Activated naive CD4-positive, alpha-beta T cell treated with anti-CD3 and anti-CD28 coated beads, Interleukin-2, amount 10 ng/mL, durations not matched to agents 7 days and 5 days (primary cell): ENCODE measurements around the gene PARD3B.

ENCODE experiments used
- CTCF ChIA-PET: fragments of 350-600 bp; sonication (Branson Sonifier 250); formaldehyde crosslinking; loops from one replicate; lab custom pipeline; 2021; ENCODE audit warnings: antibody characterized with exemption; lab: Charles Lee
- DNase-seq: peaks from one replicate; pipeline ENCODE4 v3.0.0-alpha.2; 2020
- H3K27ac Mint-ChIP-seq: one replicate; pipeline ENCODE4 v1.8.0; 2021; ENCODE audit warnings: mild to moderate bottlenecking, moderate library complexity, mixed read lengths
- H3K27me3 Mint-ChIP-seq: one replicate; pipeline ENCODE4 v1.8.0; 2021; ENCODE audit warnings: mild to moderate bottlenecking, mixed read lengths
- H3K36me3 Mint-ChIP-seq: one replicate; pipeline ENCODE4 v1.8.0; 2021; ENCODE audit warnings: mixed read lengths
- H3K4me1 Mint-ChIP-seq: one replicate; pipeline ENCODE4 v1.8.0; 2021; ENCODE audit warnings: mixed read lengths
- H3K4me3 Mint-ChIP-seq: one replicate; pipeline ENCODE4 v1.8.0; 2021; ENCODE audit warnings: mild to moderate bottlenecking, moderate library complexity, mixed read lengths
- H3K9me3 Mint-ChIP-seq: one replicate; pipeline ENCODE4 v1.8.0; 2021; ENCODE audit warnings: mixed read lengths

Gene PARD3B

DNA sequence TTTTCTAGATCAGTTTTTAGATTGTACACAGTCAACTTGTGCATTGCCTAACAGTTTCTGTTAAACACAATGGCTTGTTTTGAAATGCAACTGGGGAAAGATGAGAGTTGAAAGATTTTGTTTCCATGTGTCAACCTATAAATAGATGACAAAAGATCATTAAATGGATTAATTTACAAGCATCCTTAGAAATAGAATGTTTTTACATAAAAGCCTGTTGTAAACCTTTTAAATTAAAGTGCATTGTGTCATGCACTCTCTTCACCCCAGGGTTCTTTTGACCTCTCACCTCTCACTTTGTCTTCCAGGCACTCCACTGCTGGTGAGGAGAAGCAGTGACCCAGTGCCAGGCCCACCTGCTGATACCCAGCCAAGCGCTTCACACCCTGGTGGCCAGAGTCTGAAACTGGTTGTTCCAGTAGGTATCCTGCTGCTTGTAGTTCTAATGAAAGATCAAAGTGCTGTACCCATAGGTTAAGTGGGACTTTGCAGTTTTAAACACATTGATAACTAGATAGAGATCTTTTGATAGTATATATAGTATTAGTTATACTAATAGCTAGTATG is 502.1 kb downstream of the PARD3B start:
- Mint-ChIP-seq H3K4me1 (peaks cover 14% of the 10 kb centered on the region), H3K4me3 (no peak overlapping the region), H3K27ac (no peak overlapping the region), H3K9me3 (peaks cover 30% of the 10 kb centered on the region), H3K36me3 (peaks cover 21% of the 10 kb centered on the region), H3K27me3 (no peaks in the 10 kb centered on the region)
- DNase-seq = no peak
- CTCF ChIA-PET = interaction anchor here (0.7 to 1.2 kb wide), 2 partner anchors 156 to 176 kb away, joined by 3 to 4 read pairs; no protein-coding TSS in a partner anchor

DNA sequence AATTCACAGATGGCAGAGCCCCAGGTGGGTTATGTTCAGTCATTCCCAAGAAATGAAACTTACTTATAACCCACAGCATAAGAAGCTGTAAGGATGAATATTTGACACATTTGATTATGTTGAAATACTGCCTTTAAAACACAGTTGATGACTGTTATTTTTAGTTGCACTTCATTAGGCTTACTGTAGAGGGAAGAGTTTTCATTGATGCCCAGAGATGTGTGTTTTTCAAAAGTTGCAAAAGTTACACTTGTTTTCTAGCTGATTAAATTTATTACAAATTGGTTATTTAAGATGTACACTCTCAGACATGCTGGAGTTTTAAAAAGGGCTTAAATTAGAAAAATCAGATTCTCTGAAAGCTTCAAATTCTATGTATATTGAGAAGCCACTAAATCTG is 506.1 kb downstream of the PARD3B start:
- Mint-ChIP-seq H3K27me3 (no peaks in the 10 kb centered on the region), H3K9me3 (peaks cover 25% of the 10 kb centered on the region), H3K36me3 (peaks cover 28% of the 10 kb centered on the region), H3K27ac (no peak overlapping the region), H3K4me1 (peaks cover 40% of the 10 kb centered on the region), H3K4me3 (no peak overlapping the region)
- CTCF ChIA-PET = no interaction called here
- no peak for DNase-seq

DNA sequence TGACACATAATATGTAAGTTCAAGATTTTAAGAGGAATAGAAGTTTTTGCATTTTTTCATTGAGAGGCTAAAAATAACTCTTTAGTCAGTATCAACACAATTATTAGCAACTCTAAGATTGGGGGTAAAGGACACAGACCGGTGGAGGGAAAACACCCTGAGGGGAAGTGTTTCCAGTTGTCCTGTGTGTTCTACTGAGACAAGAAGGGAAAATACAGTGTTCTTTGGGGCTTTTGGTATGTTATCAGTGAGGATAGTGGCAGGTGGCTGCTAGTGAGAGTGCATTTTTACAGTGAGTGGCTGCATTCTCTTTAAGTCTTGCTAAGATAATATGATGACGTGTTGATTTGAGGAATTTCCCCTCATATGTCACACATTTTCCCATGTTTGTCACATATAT is 507.5 kb downstream of the PARD3B start:
- DNase-seq = no peak
- H3K27ac Mint-ChIP-seq = no peak overlapping the region
- CTCF ChIA-PET = no interaction called here

DNA sequence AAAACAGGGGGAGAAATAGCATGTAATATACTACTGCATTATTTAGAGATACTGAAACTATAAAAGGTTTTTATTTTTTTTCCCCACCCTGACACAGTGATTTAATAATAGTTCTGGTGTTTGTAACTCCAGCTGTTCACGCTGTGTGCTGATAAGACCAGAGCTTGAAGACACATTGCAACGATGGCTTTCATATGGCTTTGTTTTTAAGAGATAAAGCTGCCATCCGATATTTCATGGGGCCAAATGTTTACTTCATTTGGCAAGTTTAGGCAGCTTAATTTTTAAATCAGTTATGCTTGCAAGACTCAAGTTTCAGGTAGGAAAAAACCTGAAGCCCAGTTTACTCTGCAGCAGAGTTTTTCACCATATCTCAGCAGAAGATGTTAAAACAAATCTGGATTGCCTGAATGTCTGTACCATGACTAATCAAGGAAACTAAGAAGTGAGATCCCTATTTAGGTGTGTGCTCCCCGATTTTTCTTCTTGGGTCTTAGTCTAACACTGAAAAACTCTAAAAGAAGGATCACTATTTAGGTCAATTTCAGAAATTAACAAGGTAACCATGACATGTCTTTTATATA is 508.6 kb downstream of the PARD3B start:
- Mint-ChIP-seq H3K4me1 (peaks cover 51% of the 10 kb centered on the region), H3K27me3 (no peaks in the 10 kb centered on the region), H3K36me3 (peaks cover 31% of the 10 kb centered on the region), H3K4me3 (no peak overlapping the region), H3K9me3 (peaks cover 25% of the 10 kb centered on the region), H3K27ac (no peak overlapping the region)
- DNase-seq = no peak
- CTCF ChIA-PET = no interaction called here

More for the DNA sequence above, 507.5 kb downstream of the PARD3B start:
- H3K9me3 Mint-ChIP-seq = peaks cover 21% of the 10 kb centered on the region
- H3K4me1 Mint-ChIP-seq = peaks cover 40% of the 10 kb centered on the region
- H3K4me3 Mint-ChIP-seq = no peak overlapping the region
- peaks cover 24% of the 10 kb centered on the region for H3K36me3 Mint-ChIP-seq
- no peaks in the 10 kb centered on the region for H3K27me3 Mint-ChIP-seq

DNA sequence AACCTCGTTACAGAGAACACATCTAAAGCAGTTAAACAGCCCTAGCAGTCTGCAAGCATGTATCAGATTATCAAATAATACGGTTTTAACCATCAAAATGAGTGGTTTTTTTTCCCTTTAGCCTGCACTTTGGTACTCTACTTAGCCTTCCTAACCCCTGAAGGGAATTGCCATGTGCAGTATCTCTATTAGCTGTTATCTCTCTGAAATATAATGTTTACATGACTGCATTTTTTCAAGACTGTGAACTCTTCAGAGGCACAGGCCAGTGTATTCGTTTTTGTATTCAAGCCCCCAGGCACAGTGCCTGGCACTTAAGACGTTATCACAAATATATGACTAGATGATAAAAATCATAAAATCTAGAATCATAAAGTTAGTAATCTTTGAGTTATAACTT is 509.5 kb downstream of the PARD3B start:
- no peak overlapping the region for H3K27ac Mint-ChIP-seq
- H3K4me1 Mint-ChIP-seq = peaks cover 56% of the 10 kb centered on the region
- no peak for DNase-seq
- H3K4me3 Mint-ChIP-seq = no peak overlapping the region
- peaks cover 23% of the 10 kb centered on the region for H3K9me3 Mint-ChIP-seq
- no peaks in the 10 kb centered on the region for H3K27me3 Mint-ChIP-seq
- CTCF ChIA-PET = interaction anchor here (1.6 kb wide), 1 partner anchor 949 kb away, joined by 3 read pairs; no protein-coding TSS in a partner anchor
- peaks cover 28% of the 10 kb centered on the region for H3K36me3 Mint-ChIP-seq

DNA sequence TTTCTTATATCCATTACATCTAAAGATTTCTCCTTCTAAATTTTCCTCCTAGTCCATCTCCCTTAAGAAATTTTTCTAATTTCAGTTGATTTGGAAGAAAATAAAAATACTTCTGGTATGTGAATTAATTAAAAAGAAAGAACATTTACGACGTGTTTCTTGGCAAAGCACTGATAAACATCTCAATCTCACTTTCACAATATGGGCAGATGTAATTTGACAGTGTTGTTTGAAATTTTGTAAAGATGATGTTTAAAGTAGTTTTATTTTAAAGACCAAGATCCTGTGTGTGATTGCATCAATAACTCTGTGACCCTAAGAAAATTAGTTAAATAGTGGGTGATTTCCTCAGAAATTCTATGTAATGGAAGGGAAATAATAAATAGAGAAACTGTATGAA is 510.0 kb downstream of the PARD3B start:
- CTCF ChIA-PET = interaction anchor here (1.6 kb wide), 1 partner anchor 949 kb away, joined by 3 read pairs; no protein-coding TSS in a partner anchor
- Mint-ChIP-seq H3K4me1 (peaks cover 56% of the 10 kb centered on the region), H3K4me3 (no peak overlapping the region)

DNA sequence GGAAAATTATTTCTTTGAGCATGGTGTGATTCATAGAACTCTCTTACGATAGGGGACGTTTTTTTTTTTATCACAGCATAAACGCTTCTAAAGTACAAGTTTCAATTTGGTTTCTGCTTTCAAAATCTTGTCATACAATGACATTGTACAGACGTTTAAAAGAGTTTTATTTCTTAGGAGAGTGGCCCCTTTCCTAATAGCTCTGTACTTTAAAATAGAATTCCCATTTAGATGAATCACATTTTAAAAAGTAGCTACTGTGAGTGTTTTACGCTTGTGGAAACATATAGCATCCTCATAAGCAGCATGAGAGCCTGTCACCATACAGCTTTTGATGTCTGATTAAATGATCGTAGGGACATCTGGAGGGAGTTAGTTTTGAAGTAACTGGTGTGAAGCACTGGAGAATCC is 510.9 kb downstream of the PARD3B start:
- no peaks in the 10 kb centered on the region for H3K27me3 Mint-ChIP-seq
- H3K4me3 Mint-ChIP-seq = peak overlapping the region; percentile 56
- H3K27ac Mint-ChIP-seq = peak overlapping the region; percentile 87
- DNase-seq = no peak
- CTCF ChIA-PET = interaction anchor here (1.6 kb wide), 1 partner anchor 950 kb away, joined by 3 read pairs; no protein-coding TSS in a partner anchor
- peaks cover 31% of the 10 kb centered on the region for H3K36me3 Mint-ChIP-seq
- H3K4me1 Mint-ChIP-seq = peaks cover 52% of the 10 kb centered on the region
- H3K9me3 Mint-ChIP-seq = peaks cover 24% of the 10 kb centered on the region

More for the DNA sequence above, 510.0 kb downstream of the PARD3B start:
- H3K9me3 Mint-ChIP-seq = peaks cover 23% of the 10 kb centered on the region
- peak overlapping the region; percentile 26 for H3K27ac Mint-ChIP-seq
- H3K36me3 Mint-ChIP-seq = peaks cover 30% of the 10 kb centered on the region
- H3K27me3 Mint-ChIP-seq = no peaks in the 10 kb centered on the region
- DNase-seq = no peak

DNA sequence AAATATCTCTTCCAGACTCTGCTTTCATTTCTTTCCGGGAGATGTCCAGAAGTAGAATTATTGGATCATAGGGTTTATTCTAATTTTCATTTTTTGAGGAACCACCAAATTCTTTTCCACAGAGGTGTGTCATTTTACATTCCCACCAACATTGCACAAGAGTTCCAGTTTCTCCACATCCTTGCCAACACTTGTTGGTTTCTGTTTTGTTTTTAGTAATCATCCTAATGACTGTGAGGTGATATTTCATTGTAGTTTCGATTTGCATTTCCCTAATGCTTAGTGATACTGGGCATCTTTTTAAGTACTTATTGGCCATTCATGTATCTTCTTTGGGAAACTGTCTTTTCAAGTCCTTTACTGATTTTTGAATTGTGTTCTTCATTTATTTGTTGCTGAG is 513.1 kb downstream of the PARD3B start:
- Mint-ChIP-seq H3K36me3 (peaks cover 26% of the 10 kb centered on the region), H3K4me1 (peaks cover 40% of the 10 kb centered on the region), H3K27me3 (no peaks in the 10 kb centered on the region), H3K4me3 (no peak overlapping the region), H3K9me3 (peaks cover 24% of the 10 kb centered on the region), H3K27ac (no peak overlapping the region)
- DNase-seq = no peak
- CTCF ChIA-PET = no interaction called here

DNA sequence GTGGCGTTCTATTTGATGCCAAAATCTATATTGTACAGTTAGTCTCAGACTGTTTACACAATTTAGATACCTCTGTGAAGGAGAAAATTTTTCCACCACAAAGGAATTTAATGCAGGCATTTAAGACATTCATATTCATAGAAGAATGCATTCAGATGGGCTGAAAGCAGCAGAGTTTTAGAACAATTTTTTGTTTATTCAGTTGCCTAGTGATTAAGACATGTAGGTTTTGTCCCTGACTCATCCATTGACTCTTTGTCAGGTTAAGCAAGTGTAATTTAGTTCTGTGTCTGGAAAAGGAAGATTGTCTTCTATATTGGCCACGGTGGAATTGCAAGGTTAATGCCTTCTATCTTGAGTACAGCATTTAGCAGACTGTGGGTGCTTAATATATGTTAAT is 515.0 kb downstream of the PARD3B start:
- CTCF ChIA-PET = no interaction called here
- DNase-seq = no peak
- Mint-ChIP-seq H3K27me3 (no peaks in the 10 kb centered on the region), H3K4me1 (peaks cover 34% of the 10 kb centered on the region), H3K9me3 (peaks cover 30% of the 10 kb centered on the region), H3K27ac (no peak overlapping the region), H3K4me3 (no peak overlapping the region), H3K36me3 (peaks cover 31% of the 10 kb centered on the region)

DNA sequence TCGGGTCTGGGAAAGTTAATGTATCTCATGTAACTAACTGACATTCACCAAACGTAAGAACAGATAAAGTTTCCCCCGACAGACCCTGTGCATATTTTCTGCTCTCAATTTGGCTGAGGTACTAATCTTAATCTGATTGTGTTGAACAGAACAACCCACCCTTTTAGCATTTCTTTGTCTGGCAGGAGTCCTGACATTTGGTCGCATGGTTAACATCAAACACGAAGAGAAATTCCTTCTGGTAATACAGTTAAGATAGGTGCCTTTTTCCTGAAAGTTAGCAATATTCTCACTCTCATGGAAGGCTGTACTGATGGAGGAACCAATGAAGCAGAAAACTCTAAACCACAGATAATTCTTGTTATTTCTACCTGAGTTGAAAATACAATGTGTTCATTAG is 520.8 kb downstream of the PARD3B start:
- H3K27me3 Mint-ChIP-seq = no peaks in the 10 kb centered on the region
- H3K27ac Mint-ChIP-seq = no peak overlapping the region
- H3K4me1 Mint-ChIP-seq = peaks cover 9% of the 10 kb centered on the region
- H3K36me3 Mint-ChIP-seq = peaks cover 31% of the 10 kb centered on the region
- no peak for DNase-seq
- CTCF ChIA-PET = no interaction called here
- H3K9me3 Mint-ChIP-seq = peaks cover 19% of the 10 kb centered on the region
- H3K4me3 Mint-ChIP-seq = no peak overlapping the region

DNA sequence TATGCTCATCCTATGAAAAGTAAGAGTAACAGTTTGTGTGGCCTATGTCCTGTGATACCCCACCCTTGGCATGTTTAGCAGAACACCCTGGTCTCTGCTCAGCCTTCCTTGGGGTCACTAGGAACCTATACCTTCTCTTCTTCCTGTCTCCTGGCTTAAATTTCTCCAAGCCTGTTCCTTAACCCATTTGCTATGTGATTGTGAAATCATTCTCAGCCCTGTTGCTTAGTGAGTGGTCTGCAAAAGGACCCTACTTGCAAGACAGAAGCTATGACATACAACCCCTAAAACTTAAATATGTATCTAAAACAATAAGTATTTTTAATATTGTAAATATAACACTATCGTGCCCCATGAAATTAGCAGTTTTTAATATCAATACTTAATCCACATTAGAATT is 524.7 kb downstream of the PARD3B start:
- Mint-ChIP-seq H3K4me1 (peaks cover 12% of the 10 kb centered on the region), H3K27me3 (no peaks in the 10 kb centered on the region), H3K27ac (no peak overlapping the region), H3K36me3 (peaks cover 39% of the 10 kb centered on the region), H3K4me3 (no peak overlapping the region), H3K9me3 (peaks cover 28% of the 10 kb centered on the region)
- no peak for DNase-seq
- CTCF ChIA-PET = no interaction called here

DNA sequence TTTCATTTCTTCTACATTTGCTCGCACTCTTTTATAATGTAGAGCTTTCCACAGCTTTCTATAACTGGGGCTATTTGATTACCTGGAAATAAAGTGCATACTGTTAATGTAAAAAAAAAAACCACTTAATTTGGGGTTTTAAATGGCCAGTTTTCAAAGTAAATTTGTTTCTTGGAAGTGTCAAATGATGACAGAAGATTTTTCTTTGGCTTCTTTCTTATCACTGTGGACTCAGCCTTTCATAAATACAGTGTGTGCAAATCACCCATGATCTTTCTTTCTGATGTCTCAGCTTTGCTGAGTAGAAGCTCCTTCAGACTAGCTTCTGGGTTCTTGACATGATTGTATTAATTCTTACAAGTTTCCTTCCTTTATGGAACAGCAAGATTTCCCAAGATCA is 525.6 kb downstream of the PARD3B start:
- H3K27ac Mint-ChIP-seq = no peak overlapping the region
- H3K9me3 Mint-ChIP-seq = peaks cover 28% of the 10 kb centered on the region
- no peak for DNase-seq
- H3K36me3 Mint-ChIP-seq = peaks cover 36% of the 10 kb centered on the region
- CTCF ChIA-PET = no interaction called here
- H3K4me1 Mint-ChIP-seq = peaks cover 18% of the 10 kb centered on the region
- H3K4me3 Mint-ChIP-seq = no peak overlapping the region
- H3K27me3 Mint-ChIP-seq = no peaks in the 10 kb centered on the region

DNA sequence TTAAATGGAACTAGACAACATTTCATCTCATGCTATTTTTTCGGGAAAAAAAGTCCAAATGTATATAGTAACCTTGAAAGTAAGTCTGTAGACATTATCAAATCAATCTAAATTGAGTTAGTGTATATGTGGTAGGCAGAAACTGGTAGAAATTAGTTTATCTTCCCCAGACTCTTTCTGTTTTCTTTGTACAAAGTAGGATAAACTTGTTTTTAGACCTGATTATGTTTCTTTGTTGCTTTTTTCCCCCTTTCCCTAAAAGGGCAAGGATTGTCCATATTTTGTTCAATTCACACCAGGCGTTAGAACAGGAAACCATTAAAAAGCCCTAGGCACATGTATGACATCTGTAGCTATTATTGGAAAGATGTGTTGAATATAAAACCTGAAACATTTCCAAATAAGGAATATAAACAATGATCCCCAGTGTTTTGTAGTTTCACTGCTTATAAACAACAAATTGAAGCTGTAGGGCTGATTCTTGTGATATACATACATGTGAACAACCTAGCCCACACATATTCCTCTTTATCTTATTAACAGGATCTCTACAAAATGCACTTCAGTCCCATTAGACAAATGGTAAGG is 528.3 kb downstream of the PARD3B start:
- peaks cover 44% of the 10 kb centered on the region for H3K4me1 Mint-ChIP-seq
- DNase-seq = no peak
- H3K9me3 Mint-ChIP-seq = peaks cover 17% of the 10 kb centered on the region
- H3K27ac Mint-ChIP-seq = no peak overlapping the region
- CTCF ChIA-PET = no interaction called here
- H3K4me3 Mint-ChIP-seq = no peak overlapping the region
- H3K27me3 Mint-ChIP-seq = no peaks in the 10 kb centered on the region
- H3K36me3 Mint-ChIP-seq = peaks cover 31% of the 10 kb centered on the region

DNA sequence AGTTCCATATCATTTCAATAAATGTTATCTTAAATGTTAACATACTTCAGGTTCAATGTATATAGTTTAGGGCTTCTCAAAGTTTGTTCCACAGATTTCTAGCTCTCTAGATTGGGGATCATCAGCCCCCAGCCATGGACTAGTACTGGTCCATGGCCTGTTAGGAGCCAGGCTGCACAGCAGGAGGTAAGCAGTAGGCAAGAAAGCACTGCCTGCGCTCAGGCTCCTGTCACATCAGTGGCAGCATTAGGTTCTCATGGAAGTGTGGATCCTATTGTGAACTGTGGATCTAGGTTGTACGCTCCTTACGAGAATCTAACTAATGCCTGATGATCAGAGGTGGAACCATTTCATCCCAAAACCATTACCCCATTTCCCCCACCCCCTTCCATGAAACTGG is 531.1 kb downstream of the PARD3B start:
- no peaks in the 10 kb centered on the region for H3K27me3 Mint-ChIP-seq
- H3K9me3 Mint-ChIP-seq = peaks cover 17% of the 10 kb centered on the region
- peak overlapping the region; percentile 99 for H3K27ac Mint-ChIP-seq
- peaks cover 33% of the 10 kb centered on the region for H3K36me3 Mint-ChIP-seq
- CTCF ChIA-PET = interaction anchor here (1.1 kb wide), 1 partner anchor 195 kb away, joined by 3 read pairs; no protein-coding TSS in a partner anchor
- peaks cover 58% of the 10 kb centered on the region for H3K4me1 Mint-ChIP-seq
- H3K4me3 Mint-ChIP-seq = peak overlapping the region; percentile 31
- DNase-seq = no peak

DNA sequence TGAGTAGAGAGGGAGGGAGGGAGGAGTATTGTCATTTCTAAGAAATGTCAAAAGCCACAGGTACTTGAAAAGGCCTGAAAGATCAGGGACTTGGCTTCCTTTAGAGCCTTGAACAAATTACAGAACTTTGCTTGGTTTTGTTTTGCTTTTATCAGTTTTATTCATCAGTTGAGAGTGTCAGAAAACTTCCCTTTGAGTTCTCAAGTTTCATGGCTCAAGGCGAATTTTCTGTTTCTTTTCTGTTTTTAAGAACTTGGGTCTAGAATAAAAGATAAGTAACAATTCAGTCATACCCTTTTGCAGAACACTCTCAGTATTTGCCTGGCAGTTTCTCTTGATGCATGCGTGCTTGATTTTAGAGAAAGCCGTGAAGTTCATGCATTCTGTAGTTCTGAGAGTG is 531.9 kb downstream of the PARD3B start:
- peaks cover 36% of the 10 kb centered on the region for H3K36me3 Mint-ChIP-seq
- H3K4me1 Mint-ChIP-seq = peaks cover 60% of the 10 kb centered on the region
- CTCF ChIA-PET = no interaction called here
- peak overlapping the region; percentile 99 for H3K27ac Mint-ChIP-seq
- DNase-seq = peak; percentile 33
- peak overlapping the region; percentile 31 for H3K4me3 Mint-ChIP-seq
- H3K9me3 Mint-ChIP-seq = peaks cover 19% of the 10 kb centered on the region
- no peaks in the 10 kb centered on the region for H3K27me3 Mint-ChIP-seq
